Heart right ventricle (tissue), 16 donors: ENCODE results near the gene SDSL. TPM values are rescaled to one million over a fixed set of nuclear protein-coding genes. Genes with fewer than 3 reads are reported as not detected.

ENCODE experiments used
- ATAC-seq, 8 donors: fragments of 200-7000 bp; cut with Tn5 transposase; one replicate each; pipeline ENCODE4 v1.9.1; 2020; ENCODE audit warnings: mild to moderate bottlenecking in 8 of 8, moderate library complexity in 8 of 8, moderate number of reproducible peaks in 1 of 8
- DNase-seq, 2 donors: peaks; one replicate each; pipeline ENCODE4 v3.0.0-alpha.2; 2020
- H3K27ac ChIP-seq, 10 donors: fragments of 200-600 bp; sonication (generic) in 2 of 10; one replicate each; pipeline versions ENCODE4 v1.5.0 to v1.8.0; 2020 to 2022; ENCODE audit warnings: mild to moderate bottlenecking in 3 of 10
- H3K27me3 ChIP-seq, 7 donors: fragments of 200-600 bp; one replicate each; pipeline ENCODE4 v1.8.0; 2021 to 2022; ENCODE audit warnings: mild to moderate bottlenecking in 2 of 7
- H3K36me3 ChIP-seq, 9 donors: fragments of 200-600 bp; sonication (generic) in 1 of 9; one replicate each; pipeline versions ENCODE4 v1.5.0 to v1.8.0; 2020 to 2022; ENCODE audit warnings: mild to moderate bottlenecking in 2 of 9
- H3K4me1 ChIP-seq, 9 donors: fragments of 200-600 bp; sonication (generic) in 1 of 9; one replicate each; pipeline versions ENCODE4 v1.5.0 to v1.8.0; 2020 to 2022; ENCODE audit warnings: mild to moderate bottlenecking in 4 of 9
- H3K4me3 ChIP-seq, 10 donors: fragments of 200-600 bp; sonication (generic) in 2 of 10; one replicate each; pipeline versions ENCODE4 v1.5.0 to v1.8.0; 2020 to 2022; ENCODE audit warnings: mild to moderate bottlenecking in 7 of 10, moderate library complexity in 2 of 10
- H3K9me3 ChIP-seq, 11 donors: fragments of 200-600 bp in 10 of 11; sonication (generic) in 2 of 11; one replicate each; pipeline versions ENCODE4 v1.5.0 to v1.8.0; 2013 to 2022; ENCODE audit warnings: mild to moderate bottlenecking in 2 of 11, control low read depth in 1 of 11, moderate library complexity in 1 of 11
- WGBS, 2 donors: extraction: QIAGEN DNeasy Blood & Tissue Kit; methylation state at CpG; one replicate each; pipeline ENCODE4 v1.1.7; 2013; ENCODE audit warnings: inconsistent platforms in 1 of 2; 5-methylcytosine and 5-hydroxymethylcytosine counted together
- intact Hi-C, 10 donors: fragments of 100-400 bp; cut with DNase I; formaldehyde crosslinking; loops; one replicate each; pipeline versions ENCODE4 v1.11.1 to v1.14.2; 2022
- polyA plus RNA-seq, 2 donors: library from polyadenylated mRNA; stranded (reverse); fragments of 200-250 nt; gene quantifications; one replicate each; pipeline ENCODE4 v1.2.3, GENCODE V29; 2013
- total RNA-seq, 10 donors: library from RNA; stranded (reverse); fragmentation: NEBNext Ultra II Directional in 3 of 10; extraction: Animal tissue kit (Norgen Biotek cat#: 25700) in 3 of 10; gene quantifications; one replicate each; pipeline versions ENCODE4 v1.2.1 to v1.2.4, GENCODE V29; 2021 to 2023
- TF ChIP-seq, protein P1 (sequence below), 9 donors: fragments of 200-600 bp; sonication (generic) in 2 of 9; IDR thresholded peaks; one replicate each; pipeline versions ENCODE4 v1.5.0 to v1.8.0; 2021 to 2022; ENCODE audit warnings: antibody characterized with exemption in 9 of 9, mild to moderate bottlenecking in 5 of 9, moderate library complexity in 1 of 9
- donor health status: Arrhythmogenic right ventricular cardiomyopathy.
- donor health status: ischemic (EF 13 %, LVEDD 7.1; RV severe dilation, severe dysfunction).
- donor health status: healthy with polysubstance abuse.
- donor health status: DM: no; HTN: yes; CAD: no.
- donor health status: DM: no; HTN: no; CAD: no.
- donor health status: ischemic (EF 25% LVEDD 6.9; RV normal size, moderate dysfunction).
- donor health status: ischemic (EF 25% LVEDD 5.7; RV mildly dilated, moderate dysfunction).
- donor health status: healthy.
- donor health status: DM: yes; HTN: yes; CAD: no.
- donor health status: Ischemic cardiomyopathy.
- donor health status: ischemic (EF 35%, LVEDD 5.7; RV mildly dilated, moderate dysfunction).
- donor health status: nonischemic (EF 11% LVEDD 7.7; RV severe dilation, severe dysfunction).
- donor health status: DM: yes; HTN: yes; CAD: no.
- donor health status: PGD.
- donor health status: ischemic (EF 29% LVEDD 5.4; RV normal size, mild dysfunction).
- donor health status: nonischemic (EF 23%, LVEDD 6.1; RV moderate dilation, normal function).

SDSL gene
- total and polyA plus RNA-seq, 12 donors = 2.0 to 23.4 (median 13.8) TPM

DNA sequence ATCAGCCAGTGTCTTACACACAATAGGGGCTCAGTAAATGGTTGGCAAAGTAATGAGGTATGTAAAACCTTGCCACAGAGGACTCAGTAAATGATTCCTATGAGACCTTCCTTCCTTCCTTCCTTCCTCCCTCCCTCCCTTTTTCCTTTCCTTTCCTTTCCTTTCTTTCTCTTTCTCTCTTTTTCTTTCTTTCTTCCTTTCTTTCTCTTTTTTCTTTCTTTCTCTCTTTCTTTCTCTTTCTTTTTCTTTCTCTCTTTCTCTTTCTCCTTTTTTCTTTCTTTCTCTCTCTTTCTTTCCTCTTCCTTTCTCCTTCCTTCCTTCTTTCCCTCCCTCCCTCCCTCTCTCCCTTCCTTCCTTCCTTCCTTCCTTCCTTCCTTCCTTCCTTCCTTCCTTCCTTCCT lies 26.0 kb upstream of the SDSL start:
- Histone ChIP-seq H3K9me3 (peaks cover 0 to 5% (median 0%) of the 10 kb centered on the region in 11 donors), H3K4me3 (no peak overlapping the region), H3K27me3 (peaks cover 0 to 26% (median 3%) of the 10 kb centered on the region in 7 donors), H3K27ac (no peak overlapping the region), H3K4me1 (no peaks in the 10 kb centered on the region), H3K36me3 (peaks cover 0 to 2% (median 0%) of the 10 kb centered on the region in 9 donors)
- TF ChIP-seq, protein P1, sequence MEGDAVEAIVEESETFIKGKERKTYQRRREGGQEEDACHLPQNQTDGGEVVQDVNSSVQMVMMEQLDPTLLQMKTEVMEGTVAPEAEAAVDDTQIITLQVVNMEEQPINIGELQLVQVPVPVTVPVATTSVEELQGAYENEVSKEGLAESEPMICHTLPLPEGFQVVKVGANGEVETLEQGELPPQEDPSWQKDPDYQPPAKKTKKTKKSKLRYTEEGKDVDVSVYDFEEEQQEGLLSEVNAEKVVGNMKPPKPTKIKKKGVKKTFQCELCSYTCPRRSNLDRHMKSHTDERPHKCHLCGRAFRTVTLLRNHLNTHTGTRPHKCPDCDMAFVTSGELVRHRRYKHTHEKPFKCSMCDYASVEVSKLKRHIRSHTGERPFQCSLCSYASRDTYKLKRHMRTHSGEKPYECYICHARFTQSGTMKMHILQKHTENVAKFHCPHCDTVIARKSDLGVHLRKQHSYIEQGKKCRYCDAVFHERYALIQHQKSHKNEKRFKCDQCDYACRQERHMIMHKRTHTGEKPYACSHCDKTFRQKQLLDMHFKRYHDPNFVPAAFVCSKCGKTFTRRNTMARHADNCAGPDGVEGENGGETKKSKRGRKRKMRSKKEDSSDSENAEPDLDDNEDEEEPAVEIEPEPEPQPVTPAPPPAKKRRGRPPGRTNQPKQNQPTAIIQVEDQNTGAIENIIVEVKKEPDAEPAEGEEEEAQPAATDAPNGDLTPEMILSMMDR (IDR thresholded peaks at IDR 0.05) = no peak
- DNase-seq (no peak), ATAC-seq (no peak)
- intact Hi-C loops = no loop called here

DNA sequence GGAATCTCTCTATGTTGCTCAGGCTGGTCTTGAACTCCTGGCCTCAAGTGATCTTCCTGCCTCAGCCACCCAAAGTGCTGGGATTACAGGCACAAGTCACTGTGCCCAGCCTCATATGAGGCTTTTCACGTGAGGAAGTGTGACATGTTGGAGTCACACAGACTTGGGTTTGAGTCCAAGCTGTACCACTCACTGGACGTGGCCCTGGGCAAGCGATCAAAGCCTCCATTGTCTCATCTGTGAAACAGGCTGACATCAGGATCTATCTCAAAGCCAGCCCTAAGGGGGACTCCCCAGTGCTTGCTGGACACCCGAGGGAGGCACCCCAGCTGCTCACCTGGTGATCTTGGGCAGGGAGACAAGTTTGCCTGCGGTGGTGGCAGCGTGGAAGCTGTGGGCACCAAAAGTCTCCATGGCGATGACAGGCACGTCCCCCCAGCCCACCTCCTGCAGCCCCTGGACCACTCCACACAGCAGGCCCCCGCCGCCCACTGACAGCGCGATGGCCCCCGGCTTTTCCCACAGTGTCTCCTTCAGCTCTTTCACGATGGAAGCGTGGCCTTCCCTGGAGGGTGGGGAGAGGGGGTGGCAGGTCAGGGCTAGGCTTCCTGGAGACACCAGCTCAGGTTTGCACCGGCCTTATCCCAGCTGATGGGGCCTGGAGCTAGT lies 25.2 kb upstream of the SDSL start:
- no peak for ATAC-seq
- 63% methylated on average over 16 of the region's 16 CpGs for WGBS, 2 donors

DNA sequence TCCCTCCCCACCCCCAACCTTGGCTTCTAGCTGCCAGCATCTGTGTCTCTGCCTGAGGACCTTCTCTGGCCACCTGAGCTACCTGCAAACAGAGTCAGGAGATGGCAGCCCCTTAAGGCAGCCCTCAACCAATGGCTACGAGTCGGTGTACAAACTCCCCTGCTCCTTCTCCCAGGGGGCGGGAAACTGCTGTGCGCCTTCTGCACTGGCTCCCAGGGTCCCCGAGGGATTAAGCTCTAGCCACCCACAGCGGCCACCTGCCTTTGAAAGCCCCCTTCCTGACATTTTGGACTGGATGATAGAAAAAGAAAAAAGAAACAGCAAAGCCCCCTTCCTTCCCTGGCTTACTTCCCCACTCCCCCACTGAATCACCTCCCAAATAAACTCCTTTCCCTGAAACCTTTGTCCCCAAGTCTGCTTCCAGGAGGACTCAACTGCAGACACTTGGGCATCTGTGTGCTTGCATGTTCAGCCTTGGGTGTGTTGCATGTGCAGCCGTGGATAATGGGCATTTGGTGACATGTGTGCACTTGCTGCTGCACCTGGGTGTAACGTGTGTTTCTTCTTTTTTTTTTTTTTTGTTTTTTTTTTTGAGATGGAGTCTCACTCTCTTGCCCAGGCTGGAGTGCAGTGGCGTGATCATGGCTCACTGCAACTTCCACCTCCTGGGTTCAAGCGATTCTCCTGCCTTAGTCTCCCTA lies 24.5 kb upstream of the SDSL start:
- TF ChIP-seq, protein P1 (IDR thresholded peaks at IDR 0.05) = no peak
- WGBS, 2 donors = 61% methylated on average over 10 of the region's 10 CpGs
- Histone ChIP-seq H3K36me3 (no peaks in the 10 kb centered on the region), H3K4me1 (no peaks in the 10 kb centered on the region), H3K27ac (no peak overlapping the region), H3K9me3 (peaks cover 0 to 5% (median 0%) of the 10 kb centered on the region in 11 donors), H3K27me3 (peaks cover 0 to 30% (median 3%) of the 10 kb centered on the region in 7 donors), H3K4me3 (no peak overlapping the region)
- DNase-seq (no peak), ATAC-seq (no peak)
- intact Hi-C loops = no loop called here

More for the DNA sequence above, 25.2 kb upstream of the SDSL start:
- H3K9me3 ChIP-seq = peaks cover 0 to 5% (median 0%) of the 10 kb centered on the region in 11 donors
- no peak overlapping the region for H3K4me3 ChIP-seq
- H3K36me3 ChIP-seq = no peaks in the 10 kb centered on the region
- H3K27me3 ChIP-seq = peaks cover 0 to 26% (median 3%) of the 10 kb centered on the region in 7 donors
- no peak for DNase-seq
- no peak overlapping the region for H3K27ac ChIP-seq
- TF ChIP-seq, protein P1 (IDR thresholded peaks at IDR 0.05) = no peak
- intact Hi-C loops = no loop called here
- no peaks in the 10 kb centered on the region for H3K4me1 ChIP-seq

DNA sequence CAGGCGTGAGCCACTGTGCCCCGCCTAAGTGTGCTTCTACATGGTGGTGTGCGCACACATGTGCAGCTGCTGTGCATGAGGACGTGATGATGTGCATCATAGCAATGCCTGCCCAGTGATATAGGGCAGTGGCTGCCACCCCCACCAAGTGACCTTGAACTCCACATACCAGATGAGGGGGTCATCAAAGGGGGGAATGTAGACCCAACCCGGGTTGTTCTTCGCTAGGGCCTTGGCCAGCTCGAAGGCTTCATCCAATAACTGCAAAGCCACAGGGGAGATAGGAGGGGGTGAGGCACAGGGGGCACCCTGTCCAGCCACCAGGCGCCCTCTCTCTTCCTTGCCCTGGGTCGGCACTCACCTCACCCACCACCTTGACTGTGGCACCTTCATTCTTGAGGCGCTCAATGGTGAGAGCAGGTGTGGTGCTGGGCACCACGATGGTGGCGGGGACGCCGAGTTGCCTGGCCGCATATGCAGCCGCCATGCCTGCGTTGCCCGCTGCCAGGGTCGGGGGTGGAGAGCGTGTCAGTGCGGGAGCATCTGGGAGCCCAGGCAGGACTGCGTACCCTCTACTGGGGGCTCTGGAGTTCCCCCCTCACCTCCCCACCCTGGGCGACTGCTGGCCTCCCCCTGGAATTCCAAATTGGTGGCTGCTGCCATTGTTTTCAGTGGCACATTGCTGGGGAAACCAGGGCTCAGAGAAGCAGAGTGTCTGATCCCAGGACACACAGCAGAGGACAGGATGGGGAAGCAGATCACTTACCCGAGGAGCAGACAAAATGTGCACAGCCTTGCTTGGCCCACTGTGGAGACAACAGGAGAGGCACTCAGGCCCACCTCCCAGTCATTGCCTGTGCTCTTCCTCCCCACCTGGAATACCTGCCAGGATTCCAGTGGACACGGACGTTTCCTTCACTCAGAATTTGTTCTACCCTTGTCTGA lies 23.6 kb upstream of the SDSL start:
- Histone ChIP-seq H3K27me3 (peaks cover 0 to 30% (median 3%) of the 10 kb centered on the region in 7 donors), H3K27ac (no peak overlapping the region), H3K4me3 (no peak overlapping the region), H3K4me1 (peaks cover 0 to 4% (median 0%) of the 10 kb centered on the region in 9 donors), H3K36me3 (no peaks in the 10 kb centered on the region), H3K9me3 (peaks cover 0 to 5% (median 0%) of the 10 kb centered on the region in 11 donors)
- ATAC-seq (peak in 3 of 8 donors; percentile 6 to 37 (median 13)), DNase-seq (no peak)
- 85 to 86% methylated on average over 26 of the region's 26 CpGs for WGBS, 2 donors
- TF ChIP-seq, protein P1 (IDR thresholded peaks at IDR 0.05) = no peak
- intact Hi-C loops = no loop called here
